Gastrocnemius medialis (tissue), 4 donors: Measurements from ENCODE around the gene AXIN1. TPM values are rescaled to one million over a fixed set of nuclear protein-coding genes. Genes with fewer than 3 reads are reported as not detected.
A peak's percentile ranks its signal among the peaks of the same experiment; 100 is the strongest.

ENCODE experiments used
- ATAC-seq, 2 donors: fragments of 150-250 bp; one replicate each; pipeline ENCODE4 v1.9.1; 2016
- DNase-seq, 2 donors: peaks; one replicate each; pipeline ENCODE4 v3.0.0-alpha.2; 2019
- H3K27ac ChIP-seq, 4 donors: fragments of 200-600 bp; sonication (generic); 1 replicate in 1 of 4; 2 replicates in 3 of 4; pipeline ENCODE4 v1.5.1; 2016 to 2018; ENCODE audit warnings: mild to moderate bottlenecking in 2 of 4, moderate library complexity in 1 of 4
- H3K27me3 ChIP-seq, 3 donors: fragments of 200-600 bp; sonication (generic) in 2 of 3; 1 replicate in 1 of 3; 2 replicates in 2 of 3; pipeline versions ENCODE4 v1.5.1 to v1.6.0; 2016 to 2019; ENCODE audit warnings: mild to moderate bottlenecking in 1 of 3, moderate library complexity in 1 of 3
- H3K36me3 ChIP-seq, 2 donors: fragments of 200-600 bp; sonication (generic) in 1 of 2; one replicate each; pipeline ENCODE4 v1.5.1; 2017 to 2018
- H3K4me1 ChIP-seq, 2 donors: fragments of 200-600 bp; sonication (generic) in 1 of 2; one replicate each; pipeline ENCODE4 v1.5.1; 2016 to 2017; ENCODE audit warnings: mild to moderate bottlenecking in 2 of 2
- H3K4me3 ChIP-seq, 4 donors: fragments of 200-600 bp; sonication (generic) in 3 of 4; 1 replicate in 1 of 4; 2 replicates in 3 of 4; pipeline ENCODE4 v1.5.1; 2016 to 2019; ENCODE audit warnings: mild to moderate bottlenecking in 2 of 4
- H3K9me3 ChIP-seq, 3 donors: fragments of 200-600 bp; sonication (generic) in 2 of 3; 1 replicate in 1 of 3; 2 replicates in 2 of 3; pipeline ENCODE4 v1.5.1; 2016 to 2019
- POLR2A ChIP-seq, 2 donors: fragments of 450-650 bp; IDR thresholded peaks; one replicate each; pipeline ENCODE4 v1.6.1; 2017; ENCODE audit warnings: antibody characterized with exemption in 2 of 2, mild to moderate bottlenecking in 2 of 2, moderate library complexity in 2 of 2
- in situ Hi-C, 4 donors: fragments of 200-750 bp; cut with MboI; loops; one replicate each; pipeline versions ENCODE4 v1.15.0 to v1.8.0; 2017; ENCODE audit warnings: low sequenced_read_pairs in 4 of 4
- intact Hi-C: fragments of 100-400 bp; cut with DNase I; formaldehyde crosslinking; loops from one replicate; pipeline ENCODE4 v1.15.1; 2023; ENCODE audit warnings: low total_unique reads
- total RNA-seq, 4 donors: library from RNA; depleted of rRNA; stranded (reverse); fragments of >200 nt; gene quantifications; one replicate each; pipeline versions ENCODE4 v1.1.0 to v1.2.3, GENCODE V29; 2016
- TF ChIP-seq, protein P1 (sequence below), 5 experiments: fragments of 450-650 bp in 3 of 5; fragments of 200-600 bp in 2 of 5; sonication (generic) in 2 of 5; IDR thresholded peaks in 4 of 5; conservative IDR thresholded peaks in 1 of 5; 1 replicate in 4 of 5; 2 replicates in 1 of 5; pipeline ENCODE4 v1.5.1; 2016 to 2019; ENCODE audit warnings: antibody characterized with exemption in 5 of 5, mild to moderate bottlenecking in 3 of 5, moderate library complexity in 3 of 5

AXIN1 gene
- total RNA-seq, 4 donors from 2014 or later = 27.1 to 41.9 (median 32.7) TPM

DNA sequence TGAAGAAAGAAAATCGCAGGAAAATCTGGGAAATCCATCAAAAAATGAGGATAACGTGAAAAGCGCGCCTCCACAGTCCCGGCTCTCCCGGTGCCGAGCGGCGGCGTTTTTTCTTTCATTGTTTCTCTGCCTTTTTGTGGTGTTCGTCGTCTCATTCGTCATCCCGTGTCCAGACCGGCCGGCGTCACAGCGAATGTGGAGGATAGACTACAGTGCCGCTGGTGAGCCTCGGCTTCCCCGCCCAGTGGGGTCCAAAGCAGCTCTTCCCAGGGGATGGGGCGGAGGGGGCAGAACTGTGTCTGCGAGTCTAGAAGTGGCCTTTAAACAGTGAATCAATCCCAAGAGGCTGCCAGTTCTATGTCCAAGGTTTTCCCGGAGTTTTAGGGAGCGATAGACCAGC, 98.1 kb downstream of the AXIN1 start:
- intact Hi-C loops = no loop called here
- H3K9me3 ChIP-seq = no peaks in the 10 kb centered on the region
- DNase-seq (no peak), ATAC-seq (no peak)
- in situ Hi-C loops = no loop called here
- no peak overlapping the region for H3K4me3 ChIP-seq
- peaks cover 0 to 69% of the 10 kb centered on the region in 2 donors for H3K36me3 ChIP-seq
- no peak overlapping the region for H3K27ac ChIP-seq
- H3K4me1 ChIP-seq = no peaks in the 10 kb centered on the region
- no peak for TF ChIP-seq POLR2A (IDR thresholded peaks at IDR 0.05)
- TF ChIP-seq, protein P1, sequence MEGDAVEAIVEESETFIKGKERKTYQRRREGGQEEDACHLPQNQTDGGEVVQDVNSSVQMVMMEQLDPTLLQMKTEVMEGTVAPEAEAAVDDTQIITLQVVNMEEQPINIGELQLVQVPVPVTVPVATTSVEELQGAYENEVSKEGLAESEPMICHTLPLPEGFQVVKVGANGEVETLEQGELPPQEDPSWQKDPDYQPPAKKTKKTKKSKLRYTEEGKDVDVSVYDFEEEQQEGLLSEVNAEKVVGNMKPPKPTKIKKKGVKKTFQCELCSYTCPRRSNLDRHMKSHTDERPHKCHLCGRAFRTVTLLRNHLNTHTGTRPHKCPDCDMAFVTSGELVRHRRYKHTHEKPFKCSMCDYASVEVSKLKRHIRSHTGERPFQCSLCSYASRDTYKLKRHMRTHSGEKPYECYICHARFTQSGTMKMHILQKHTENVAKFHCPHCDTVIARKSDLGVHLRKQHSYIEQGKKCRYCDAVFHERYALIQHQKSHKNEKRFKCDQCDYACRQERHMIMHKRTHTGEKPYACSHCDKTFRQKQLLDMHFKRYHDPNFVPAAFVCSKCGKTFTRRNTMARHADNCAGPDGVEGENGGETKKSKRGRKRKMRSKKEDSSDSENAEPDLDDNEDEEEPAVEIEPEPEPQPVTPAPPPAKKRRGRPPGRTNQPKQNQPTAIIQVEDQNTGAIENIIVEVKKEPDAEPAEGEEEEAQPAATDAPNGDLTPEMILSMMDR (IDR thresholded peaks at IDR 0.05 in 4 of 5, conservative IDR thresholded peaks at IDR 0.05 in 1 of 5) = no peak
- H3K27me3 ChIP-seq = no peaks in the 10 kb centered on the region

GRCh38 chr16:253833-254232, 98.7 kb downstream of the AXIN1 start:
- peaks cover 0 to 63% of the 10 kb centered on the region in 2 donors for H3K36me3 ChIP-seq
- H3K4me1 ChIP-seq = no peaks in the 10 kb centered on the region
- in situ Hi-C loops (no loop called here), intact Hi-C loops (no loop called here)
- no peaks in the 10 kb centered on the region for H3K9me3 ChIP-seq
- ATAC-seq (no peak), DNase-seq (no peak)
- no peaks in the 10 kb centered on the region for H3K27me3 ChIP-seq
- H3K27ac ChIP-seq = no peak overlapping the region
- no peak for TF ChIP-seq POLR2A (IDR thresholded peaks at IDR 0.05)
- TF ChIP-seq, protein P1 (IDR thresholded peaks at IDR 0.05 in 4 of 5, conservative IDR thresholded peaks at IDR 0.05 in 1 of 5) = no peak
- H3K4me3 ChIP-seq = no peak overlapping the region

GRCh38 chr16:252366-253337, 99.9 kb downstream of the AXIN1 start:
- ATAC-seq (no peak), DNase-seq (no peak)
- peaks cover 0 to 66% of the 10 kb centered on the region in 2 donors for H3K36me3 ChIP-seq
- no peaks in the 10 kb centered on the region for H3K27me3 ChIP-seq
- intact Hi-C loops (no loop called here), in situ Hi-C loops (no loop called here)
- peak overlapping the region in 3 of 4 donors; percentile 3 to 33 (median 13) for H3K27ac ChIP-seq
- TF ChIP-seq POLR2A (IDR thresholded peaks at IDR 0.05) = no peak
- TF ChIP-seq, protein P1 (IDR thresholded peaks at IDR 0.05 in 4 of 5, conservative IDR thresholded peaks at IDR 0.05 in 1 of 5) = no peak
- H3K9me3 ChIP-seq = no peaks in the 10 kb centered on the region
- H3K4me3 ChIP-seq = no peak overlapping the region
- H3K4me1 ChIP-seq = no peaks in the 10 kb centered on the region

DNA sequence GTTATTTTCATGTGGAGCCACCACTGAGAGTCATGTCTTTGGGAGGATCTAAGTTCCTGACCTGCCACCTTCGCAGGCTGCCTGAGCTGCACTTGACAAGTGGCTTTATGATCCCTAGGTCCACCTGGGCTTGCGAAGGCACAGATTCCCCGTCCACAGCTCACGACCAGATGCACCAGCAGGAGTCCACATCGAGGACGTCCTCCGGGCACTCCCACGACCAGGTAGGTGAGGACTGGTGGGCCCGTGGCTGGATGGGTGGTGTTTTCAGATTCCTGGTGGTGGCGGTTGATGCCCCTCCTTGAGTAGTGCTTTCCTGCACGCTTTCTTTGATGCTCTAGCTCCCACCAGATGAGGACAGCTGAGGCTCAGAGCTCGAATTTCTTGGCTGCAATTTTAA, 103.1 kb downstream of the AXIN1 start:
- ATAC-seq (no peak), DNase-seq (no peak)
- Histone ChIP-seq H3K36me3 (peaks cover 0 to 39% of the 10 kb centered on the region in 2 donors), H3K27ac (no peak overlapping the region), H3K4me3 (no peak overlapping the region), H3K27me3 (no peaks in the 10 kb centered on the region), H3K4me1 (peaks cover 1 to 4% of the 10 kb centered on the region in 2 donors), H3K9me3 (no peaks in the 10 kb centered on the region)
- in situ Hi-C loops (no loop called here), intact Hi-C loops (no loop called here)
- TF ChIP-seq POLR2A (IDR thresholded peaks at IDR 0.05) = no peak
- TF ChIP-seq, protein P1 (IDR thresholded peaks at IDR 0.05 in 4 of 5, conservative IDR thresholded peaks at IDR 0.05 in 1 of 5) = no peak
